ENCODE results near the gene LRRN4CL.

LRRN4CL gene

GRCh38 chr11:62646825-62647608 lies 42.3 kb downstream of the LRRN4CL start:
- no peak for DNase-seq (ENCODE audit: low read depth, low spot score)

GRCh38 chr11:62645946-62646824 lies 43.1 kb downstream of the LRRN4CL start, which contains the start of gene GANAB:
GANAB (minus strand) TSS chr11:62646613; CDS start chr11:62646599, 14 bp downstream.
- DNase-seq (ENCODE audit: low read depth, low spot score): peak; percentile 99

DNA sequence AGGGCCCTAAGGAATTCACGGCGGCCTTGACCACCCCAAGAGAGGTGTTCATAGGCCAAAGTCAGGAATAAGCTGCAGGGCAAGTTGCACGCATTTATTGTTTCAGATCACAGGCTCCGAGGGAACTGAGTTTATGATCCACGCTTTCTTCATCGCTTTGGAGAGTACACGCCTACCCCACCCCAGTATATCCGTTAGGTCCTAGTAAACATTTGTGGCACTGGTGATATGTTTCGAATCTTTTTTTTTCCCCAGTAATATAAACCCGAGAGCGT lies 43.7 kb downstream of the LRRN4CL start:
- DNase-seq (ENCODE audit: low read depth, low spot score): no peak

GRCh38 chr11:62644220-62644619 lies 45.1 kb downstream of the LRRN4CL start:
- no peak for DNase-seq (ENCODE audit: low read depth, low spot score)

Data from activated naive CD8-positive, alpha-beta T cell treated with anti-CD3 and anti-CD28 coated beads, Interleukin-2, amount 50 U/mL, for 16 hours (primary cell).